GM18499 (cell line): Measurements from ENCODE around the gene SKA1.

Experiments used
- ATAC-seq: cut with Tn5 transposase; IDR thresholded peaks from one replicate; pipeline ENCODE4 v1.9.1; 2021; ENCODE audit warnings: moderate number of reproducible peaks; ENCODE audit not compliant: insufficient read depth, unreplicated experiment

SKA1 gene, protein sequence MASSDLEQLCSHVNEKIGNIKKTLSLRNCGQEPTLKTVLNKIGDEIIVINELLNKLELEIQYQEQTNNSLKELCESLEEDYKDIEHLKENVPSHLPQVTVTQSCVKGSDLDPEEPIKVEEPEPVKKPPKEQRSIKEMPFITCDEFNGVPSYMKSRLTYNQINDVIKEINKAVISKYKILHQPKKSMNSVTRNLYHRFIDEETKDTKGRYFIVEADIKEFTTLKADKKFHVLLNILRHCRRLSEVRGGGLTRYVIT

DNA sequence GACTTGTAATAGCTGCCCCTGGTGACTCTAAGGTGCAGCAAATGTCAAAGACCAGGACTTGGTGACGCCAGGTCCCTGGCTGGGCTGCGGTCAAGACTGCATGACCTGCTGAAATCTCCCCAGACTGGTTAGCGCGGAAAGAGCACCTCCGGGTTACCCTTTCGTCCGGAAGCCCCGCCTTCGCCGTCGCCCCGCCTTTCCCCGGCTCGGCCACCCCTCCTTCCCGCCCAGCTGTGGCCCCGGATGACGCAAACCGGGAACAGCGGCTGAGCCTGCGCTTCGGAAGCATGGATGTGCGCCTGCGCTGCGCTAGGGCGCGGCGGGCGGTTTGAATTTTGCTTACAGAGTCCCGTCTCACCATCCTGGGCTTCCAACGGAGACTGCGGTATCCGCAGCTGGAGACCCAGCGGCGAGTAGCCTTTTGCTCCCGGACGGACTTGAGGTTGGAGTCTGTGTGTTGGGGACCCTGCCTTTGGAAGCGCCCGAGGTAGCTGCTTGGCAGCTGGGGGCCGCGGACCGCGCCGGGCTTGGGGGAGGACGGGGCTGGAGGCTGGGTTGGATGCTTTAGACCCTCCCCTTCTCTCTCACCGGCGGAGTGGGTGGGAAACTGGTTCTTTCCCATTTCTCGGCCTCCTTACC, at the start of gene SKA1:
SKA1 (plus strand) TSS at position 294 of the 639 bp plus-strand sequence. CDS start 785 bp downstream, outside the sequence.
- ATAC-seq = peak; percentile 59

- no peak for ATAC-seq
These were observed 46.9 kb upstream of the SKA1 start for GRCh38 chr18:50327983-50328382.

GRCh38 chr18:50330176-50330575, 44.7 kb upstream of the SKA1 start:
- no peak for ATAC-seq

- no peak for ATAC-seq
These were observed 43.2 kb upstream of the SKA1 start for GRCh38 chr18:50331691-50332090.

DNA sequence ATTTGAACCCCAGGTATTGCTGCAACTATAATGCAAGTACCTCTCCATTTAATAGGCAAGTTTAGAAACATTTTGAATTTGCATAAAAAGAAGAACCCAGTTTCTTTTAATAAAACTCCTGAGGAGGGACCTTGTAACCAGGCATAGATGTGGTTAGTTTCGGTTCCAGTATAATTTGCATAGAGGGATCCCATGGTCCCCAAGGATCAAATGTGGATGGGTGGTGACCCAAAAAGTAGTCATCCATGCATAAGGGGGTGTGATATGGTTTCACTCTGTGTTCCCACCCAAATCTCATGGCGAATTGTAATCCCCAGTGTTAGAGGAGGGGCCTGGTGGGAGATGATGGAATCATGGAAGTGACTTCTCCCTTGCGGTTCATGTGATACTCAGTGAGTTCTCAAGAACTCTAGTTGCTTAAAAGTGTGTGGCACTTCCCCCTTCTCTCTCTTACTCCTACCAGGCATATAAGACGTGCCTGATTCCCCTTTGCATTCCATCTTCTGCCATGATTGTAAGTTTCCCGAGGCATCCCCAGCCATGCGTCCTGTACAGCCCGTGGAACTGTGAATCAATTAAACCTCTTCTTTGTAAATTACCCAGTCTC, 40.2 kb upstream of the SKA1 start:
- no peak for ATAC-seq

DNA sequence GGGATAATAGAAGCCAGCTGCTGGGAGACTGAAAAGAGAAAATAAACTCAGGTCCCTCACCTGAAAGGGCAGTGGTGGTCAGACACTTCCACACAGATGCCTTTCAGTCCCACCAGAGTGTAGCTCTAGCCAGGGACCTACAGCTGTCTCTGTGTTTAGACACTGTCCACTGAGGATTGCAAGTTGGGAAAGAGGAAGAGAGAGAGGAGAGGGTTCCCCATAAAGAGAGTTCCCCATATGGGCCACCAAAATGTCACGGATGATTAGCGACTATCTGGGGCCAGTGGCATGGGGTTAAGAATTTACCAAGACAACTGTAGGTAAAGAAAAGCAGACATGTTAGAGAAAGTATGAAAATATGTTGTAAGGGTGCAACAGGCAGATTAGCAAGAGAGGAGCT, 36.7 kb upstream of the SKA1 start:
- ATAC-seq = no peak

GRCh38 chr18:50338715-50339114, 36.1 kb upstream of the SKA1 start:
- no peak for ATAC-seq

- ATAC-seq = no peak
These were observed 34.8 kb upstream of the SKA1 start for GRCh38 chr18:50340078-50340477.

- ATAC-seq = no peak
These were observed 33.4 kb upstream of the SKA1 start for GRCh38 chr18:50341443-50341842.

GRCh38 chr18:50350699-50351098, 24.1 kb upstream of the SKA1 start:
- no peak for ATAC-seq

DNA sequence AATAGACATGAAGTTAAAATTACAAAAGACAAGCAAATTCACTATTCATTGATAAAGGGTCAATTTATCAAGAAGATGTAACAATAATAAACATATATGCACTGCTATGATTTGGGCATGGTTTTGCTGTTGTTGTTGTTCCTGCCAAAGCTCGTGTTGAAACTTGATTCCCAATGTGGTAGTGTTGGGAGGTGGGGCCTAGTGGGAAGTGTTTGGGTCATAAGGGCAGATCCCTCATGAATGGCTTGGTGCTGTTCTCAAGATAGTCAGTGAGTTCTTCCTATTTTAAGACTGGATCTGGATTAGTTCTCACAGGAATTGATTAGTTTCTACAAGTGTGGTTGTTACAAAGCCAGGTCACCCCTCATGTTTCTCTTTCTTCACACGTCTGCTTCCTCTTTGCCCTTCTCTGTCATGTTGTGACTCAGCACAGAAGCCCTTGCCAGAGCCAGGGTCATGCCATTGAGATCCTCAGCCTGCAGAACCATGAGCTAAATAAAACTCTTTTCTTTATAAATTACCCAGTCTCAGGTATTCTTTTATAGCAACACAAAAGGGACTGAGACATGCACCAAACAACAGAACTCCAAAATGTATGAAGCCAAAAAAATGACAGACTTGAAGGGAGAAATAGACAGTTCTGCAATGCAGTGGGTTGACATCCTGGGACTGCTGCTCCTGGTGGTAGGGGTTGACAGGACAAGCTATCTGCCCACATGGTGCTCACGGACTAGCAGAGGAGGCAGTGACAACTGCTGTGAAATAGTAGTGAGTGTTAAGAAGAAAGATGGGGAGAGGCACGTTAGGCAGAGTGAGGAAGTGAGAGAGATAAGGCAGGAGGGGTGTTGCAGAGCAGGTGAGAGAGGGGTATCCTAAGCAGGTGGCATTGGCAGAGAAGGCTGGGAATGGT, 18.6 kb upstream of the SKA1 start:
- ATAC-seq = peak; percentile 55

- ATAC-seq = no peak
These were observed 16.0 kb upstream of the SKA1 start for GRCh38 chr18:50358844-50359243.

DNA sequence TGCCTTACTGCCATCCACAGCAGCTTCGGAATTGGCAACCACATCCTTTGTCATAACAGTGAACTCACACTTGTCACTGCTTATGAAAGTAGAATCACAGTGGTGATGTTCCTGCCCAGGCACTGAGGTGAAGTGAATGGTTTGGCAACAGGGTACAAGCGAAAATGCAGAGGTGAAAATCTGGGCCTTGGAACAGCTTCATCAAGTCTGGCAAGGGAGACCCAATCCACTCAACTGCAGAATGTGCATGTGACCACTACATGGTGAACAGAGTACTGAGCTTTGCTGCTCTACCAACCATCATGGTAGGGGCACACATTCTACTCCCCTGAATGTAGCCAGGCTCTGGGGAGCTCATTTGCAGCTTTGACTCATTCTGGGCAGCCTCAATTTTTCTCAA, 15.0 kb upstream of the SKA1 start:
- no peak for ATAC-seq

GRCh38 chr18:50360611-50361010, 14.2 kb upstream of the SKA1 start:
- ATAC-seq = no peak

GRCh38 chr18:50369672-50370071, 5.2 kb upstream of the SKA1 start:
- no peak for ATAC-seq

DNA sequence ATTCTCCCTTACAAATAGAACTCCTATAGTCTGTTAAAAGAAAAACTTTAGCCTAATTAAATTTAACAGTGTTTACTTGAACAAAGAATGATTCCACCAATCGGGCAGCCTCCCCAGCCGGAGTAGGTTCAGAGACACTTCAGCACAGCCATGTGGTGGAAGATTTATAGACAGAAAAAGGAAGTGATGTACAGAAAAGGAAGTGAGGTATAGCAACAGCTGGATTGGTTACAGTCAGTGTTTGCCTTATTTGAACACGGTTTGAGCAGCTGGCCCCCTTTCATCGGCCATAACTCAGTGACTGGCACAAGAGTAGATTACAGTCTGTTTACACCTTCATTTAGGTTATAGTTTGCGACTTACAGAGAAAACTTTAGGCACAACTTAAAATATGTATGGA, 2.1 kb upstream of the SKA1 start:
- no peak for ATAC-seq

DNA sequence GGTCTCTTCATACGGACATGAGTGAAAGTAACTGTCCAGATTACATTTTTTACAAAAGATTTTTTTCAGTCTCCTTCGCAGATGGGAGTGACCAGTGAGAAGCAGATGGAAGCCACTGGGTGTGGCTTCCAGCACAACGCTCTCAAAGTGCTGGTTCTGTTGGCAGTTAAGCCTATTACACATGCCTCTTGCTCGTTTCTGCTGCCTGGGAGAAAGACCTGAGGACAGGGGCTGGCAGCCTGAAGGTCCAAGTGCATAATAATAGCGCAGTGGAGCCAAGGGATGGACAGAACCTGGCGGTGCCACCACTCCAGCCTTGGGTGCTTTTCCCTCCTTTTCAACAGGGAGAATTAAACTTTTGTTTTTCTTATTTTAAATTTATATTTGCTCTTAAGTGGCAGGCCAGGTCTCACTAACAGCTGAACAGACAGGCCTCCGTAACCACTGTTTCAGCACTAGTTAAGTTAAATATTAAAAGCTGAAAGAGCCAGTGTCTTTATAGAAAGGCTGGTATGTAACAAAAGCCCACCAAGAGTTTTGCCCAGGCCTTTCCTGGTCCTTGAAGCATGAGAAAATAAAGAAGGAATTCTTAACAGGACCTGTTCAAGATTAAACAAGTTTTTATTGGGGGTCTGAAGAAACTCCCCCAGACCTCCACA, 1.2 kb upstream of the SKA1 start:
- no peak for ATAC-seq

DNA sequence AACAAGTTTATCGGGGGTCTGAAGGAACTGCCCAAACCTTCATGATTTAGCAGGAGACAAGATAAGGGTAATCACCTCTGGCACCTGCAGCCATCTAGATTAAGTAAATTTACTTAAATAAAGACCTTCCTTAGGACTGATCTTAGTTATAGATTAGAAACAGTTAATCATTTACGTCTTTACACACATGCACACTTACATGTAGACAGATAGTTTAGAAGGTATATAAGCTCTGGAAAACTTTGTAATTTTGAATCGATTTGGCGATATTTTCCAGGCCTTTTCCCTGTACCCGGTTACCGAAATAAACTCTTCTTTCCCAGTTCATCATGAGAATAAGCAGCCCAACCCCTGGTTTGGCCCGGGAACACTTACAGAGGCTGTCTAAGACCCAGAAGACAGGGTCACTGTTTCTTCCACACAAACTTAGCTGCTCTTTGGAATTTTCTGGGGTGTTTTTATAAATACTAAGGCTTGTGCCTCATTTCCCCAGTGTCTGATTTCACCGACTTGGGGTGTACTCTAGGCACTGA, 560 bp upstream of the SKA1 start:
- ATAC-seq = no peak

DNA sequence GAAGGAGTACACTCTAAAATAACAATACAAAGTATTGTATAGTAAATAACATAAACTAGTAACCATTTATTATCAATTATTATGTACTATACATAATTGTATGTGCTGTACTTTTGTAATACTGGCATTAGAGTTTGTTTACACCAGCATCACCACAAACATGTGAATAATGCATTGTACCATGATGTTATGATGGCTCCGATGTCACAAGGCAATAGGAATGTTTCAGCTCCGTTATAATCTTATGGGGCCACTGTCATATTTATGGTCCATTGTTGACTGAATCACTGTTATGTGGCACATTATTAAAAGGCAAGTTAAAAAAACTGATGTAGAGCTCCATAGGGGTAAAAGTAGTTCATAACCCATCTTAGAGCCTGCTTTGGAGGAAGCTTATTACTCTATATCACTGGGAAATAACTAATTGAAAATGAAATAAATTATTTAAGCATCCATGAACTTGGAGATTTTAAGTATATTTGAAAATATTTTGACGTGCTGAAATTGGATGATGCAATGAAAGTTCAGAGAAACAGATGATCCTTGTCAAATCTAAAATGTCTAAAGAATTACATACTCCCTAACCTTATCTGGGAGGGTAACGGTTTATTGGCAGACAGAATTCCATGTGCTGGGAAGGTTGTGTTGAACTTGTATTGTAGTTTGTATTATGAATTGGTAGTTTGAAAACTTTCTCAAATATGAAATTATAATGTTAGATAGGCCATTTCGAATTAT, 2.4 kb downstream of the SKA1 start:
- ATAC-seq = no peak
